Nephron progenitor cell (in vitro differentiated cells): ENCODE results near the gene EFS.

Source experiments
- DNase-seq: peaks from one replicate; pipeline ENCODE4 v3.0.0; 2021
- H3K27ac Mint-ChIP-seq: 2 replicates; pipeline ENCODE4 v1.8.0; 2021; ENCODE audit warnings: mild to moderate bottlenecking, moderate library complexity, mixed read lengths
- H3K27me3 Mint-ChIP-seq: 2 replicates; pipeline ENCODE4 v1.8.0; 2021; ENCODE audit warnings: mild to moderate bottlenecking, low read depth, mixed read lengths; ENCODE audit not compliant: poor library complexity
- H3K36me3 Mint-ChIP-seq: 2 replicates; pipeline ENCODE4 v1.8.0; 2021; ENCODE audit warnings: low read depth, mixed read lengths
- H3K4me1 Mint-ChIP-seq: 2 replicates; pipeline ENCODE4 v1.8.0; 2021; ENCODE audit warnings: mixed read lengths
- H3K4me3 Mint-ChIP-seq: 2 replicates; pipeline ENCODE4 v1.8.0; 2021; ENCODE audit warnings: mild to moderate bottlenecking, moderate library complexity, mixed read lengths
- H3K9me3 Mint-ChIP-seq: 2 replicates; pipeline ENCODE4 v1.8.0; 2021; ENCODE audit warnings: mild to moderate bottlenecking, moderate library complexity, mixed read lengths
- CTCF ChIP-seq: fragments of 200-600 bp; sonication (generic); IDR thresholded peaks from 2 replicates; pipeline ENCODE4 v1.5.0; 2021; ENCODE audit warnings: antibody characterized with exemption

EFS gene

DNA sequence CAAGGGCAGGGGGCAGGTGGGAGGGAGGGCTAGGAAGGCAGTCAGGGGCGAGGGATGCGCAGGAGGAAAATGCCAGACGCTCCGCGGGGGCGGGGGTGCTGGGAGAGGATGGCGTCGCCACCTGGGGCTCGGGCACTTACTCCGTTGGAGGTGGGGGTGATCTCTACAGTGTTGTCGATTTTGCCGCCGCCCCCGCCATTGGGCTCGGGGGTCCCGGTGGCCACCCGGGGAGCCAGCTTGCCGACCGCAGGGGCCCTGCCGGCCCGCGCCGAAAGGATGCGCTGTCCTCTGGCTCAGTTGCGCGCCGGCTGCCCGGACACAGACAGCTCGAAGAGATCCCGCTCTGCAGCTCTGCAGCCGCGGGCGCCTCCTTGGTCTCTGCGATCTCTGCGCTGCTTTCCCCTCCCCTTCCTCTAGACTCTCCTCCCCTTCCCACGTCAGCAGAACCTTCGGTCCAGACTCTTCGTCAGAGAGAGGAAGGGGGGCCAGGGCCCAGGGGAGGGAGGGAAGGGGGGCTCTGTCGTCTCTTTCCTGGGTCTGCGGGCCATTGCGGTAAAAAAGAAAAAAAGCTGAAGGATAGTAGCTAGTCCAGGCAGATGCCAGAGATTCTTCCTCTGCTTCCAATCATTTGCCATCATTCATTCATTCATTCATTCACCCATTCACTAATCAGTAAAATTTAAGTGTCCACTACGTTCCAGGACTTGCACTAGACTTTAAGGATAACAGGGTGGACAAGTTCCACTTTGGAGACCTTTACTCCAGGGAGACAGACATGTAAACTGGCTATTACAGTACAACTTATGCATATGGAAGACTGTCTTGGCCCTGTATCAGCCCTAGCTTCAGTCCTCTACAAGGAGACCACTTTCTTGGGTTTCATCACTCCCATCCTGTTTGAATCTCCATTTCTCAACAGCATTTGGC is 12.2 kb downstream of the EFS start, which contains the start of gene SLC22A17:
SLC22A17 (minus strand) TSS at position 382 of the 927 bp plus-strand sequence.
- Mint-ChIP-seq H3K4me1 (peaks cover 26% of the 10 kb centered on the region), H3K9me3 (peaks cover 11% of the 10 kb centered on the region), H3K36me3 (peaks cover 31% of the 10 kb centered on the region), H3K4me3 (peak within 1 kb of the TSS; percentile 84), H3K27ac (peak within 1 kb of the TSS; percentile 10), H3K27me3 (peaks cover 33% of the 10 kb centered on the region)
- TF ChIP-seq CTCF, result peak; percentile 12
- DNase-seq, result peak; percentile 78

DNA sequence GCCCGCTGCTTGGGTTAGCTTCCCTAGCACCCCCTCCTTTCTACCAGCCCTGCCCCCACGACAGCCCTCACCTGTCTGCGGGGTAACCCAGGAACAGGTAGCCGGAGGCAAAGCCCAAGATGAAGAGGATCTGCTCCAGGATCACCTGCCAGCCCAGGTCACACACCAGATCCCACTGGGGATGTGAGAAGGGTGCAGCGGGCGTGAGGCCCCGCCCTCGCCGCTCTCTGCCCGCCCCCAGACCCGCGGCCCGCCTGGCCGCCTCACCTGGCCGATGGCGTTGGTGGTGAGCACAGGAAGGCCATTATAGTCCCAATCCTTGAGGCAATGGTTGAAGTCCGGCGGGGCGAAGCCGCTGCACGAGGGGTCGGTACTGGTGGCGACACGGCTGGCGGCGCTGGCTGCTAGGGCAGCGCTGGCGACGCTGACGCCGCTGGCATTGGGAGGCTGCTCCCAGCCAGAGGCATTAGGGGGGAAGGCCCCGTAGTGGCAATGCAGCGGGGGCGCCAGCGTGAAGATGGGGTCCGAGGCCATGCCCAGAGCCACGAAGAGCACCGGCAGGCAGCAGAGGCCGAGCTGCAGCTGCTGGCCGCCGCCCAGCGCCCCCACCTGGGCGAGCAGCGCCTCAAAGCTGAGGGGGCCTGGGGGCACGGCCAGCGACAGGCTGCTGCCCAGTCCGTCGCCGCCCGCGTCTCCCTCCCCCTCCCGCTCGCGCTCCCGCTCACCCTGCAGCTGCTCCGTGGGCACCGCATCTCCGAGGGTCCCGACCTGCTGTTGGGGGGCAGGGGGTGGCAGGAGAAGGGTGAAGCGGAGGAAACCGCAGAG is 13.1 kb downstream of the EFS start:
- peak; percentile 56 for DNase-seq
- Mint-ChIP-seq H3K9me3 (peaks cover 11% of the 10 kb centered on the region), H3K36me3 (peaks cover 31% of the 10 kb centered on the region), H3K27me3 (peaks cover 33% of the 10 kb centered on the region), H3K4me1 (peaks cover 26% of the 10 kb centered on the region), H3K4me3 (peak overlapping the region; percentile 84), H3K27ac (no peak overlapping the region)
- peak; percentile 6 for TF ChIP-seq CTCF

- Mint-ChIP-seq H3K4me1 (peaks cover 36% of the 10 kb centered on the region), H3K36me3 (peaks cover 19% of the 10 kb centered on the region), H3K27me3 (peaks cover 33% of the 10 kb centered on the region), H3K27ac (peak overlapping the region; percentile 65), H3K9me3 (peaks cover 11% of the 10 kb centered on the region), H3K4me3 (no peak overlapping the region)
- no peak for TF ChIP-seq CTCF
- DNase-seq, result no peak
These were observed 15.7 kb downstream of the EFS start for GRCh38 chr14:23349156-23349845.

DNA sequence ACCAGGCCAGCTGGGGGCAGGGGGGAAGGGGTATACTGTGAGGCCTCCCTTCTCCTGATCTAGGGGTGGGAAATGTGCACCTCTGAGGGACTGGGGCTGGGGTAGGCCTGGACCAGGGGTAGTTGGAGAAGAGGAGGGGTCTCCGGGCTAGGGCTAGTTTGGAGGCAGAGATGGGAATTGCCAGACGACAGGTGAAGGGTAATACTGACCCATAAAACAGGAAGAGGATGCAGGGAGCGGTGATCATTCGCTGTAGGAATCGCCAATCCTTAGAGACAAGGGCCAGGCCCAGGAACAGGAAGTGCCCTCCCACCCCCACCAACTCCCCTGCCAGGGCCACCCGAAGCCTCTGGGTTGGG is 16.7 kb downstream of the EFS start:
- no peak for DNase-seq
- no peak for TF ChIP-seq CTCF
- Mint-ChIP-seq H3K27ac (no peak overlapping the region), H3K9me3 (peaks cover 11% of the 10 kb centered on the region), H3K4me1 (peaks cover 26% of the 10 kb centered on the region), H3K36me3 (peaks cover 19% of the 10 kb centered on the region), H3K27me3 (peaks cover 31% of the 10 kb centered on the region), H3K4me3 (no peak overlapping the region)

GRCh38 chr14:23347406-23348296 is 17.3 kb downstream of the EFS start:
- H3K27me3 Mint-ChIP-seq, result peaks cover 25% of the 10 kb centered on the region
- TF ChIP-seq CTCF, result no peak
- no peak overlapping the region for H3K4me3 Mint-ChIP-seq
- peaks cover 19% of the 10 kb centered on the region for H3K36me3 Mint-ChIP-seq
- no peak overlapping the region for H3K27ac Mint-ChIP-seq
- H3K9me3 Mint-ChIP-seq, result peaks cover 11% of the 10 kb centered on the region
- DNase-seq, result no peak
- peaks cover 20% of the 10 kb centered on the region for H3K4me1 Mint-ChIP-seq
